ENCODE results near the gene SLC44A2. TPM values are rescaled to one million over a fixed set of nuclear protein-coding genes. Genes with fewer than 3 reads are reported as not detected.

SLC44A2 gene
- polyA plus RNA-seq, 1 donor (not counting 4 experiments of a cell fraction or from before 2014, with no cell fraction given), result 94.7 TPM

GRCh38 chr19:10611907-10612306, 13.4 kb upstream of the SLC44A2 start:
- Histone ChIP-seq H3K36me3 (ENCODE audit: control insufficient read depth in 2 of 2, extremely low read depth in 1 of 2, insufficient read depth in 2 of 2, low read length in 2 of 2) (no peaks in the 10 kb centered on the region), H2AFZ (ENCODE audit: control insufficient read depth, low read length) (no peak overlapping the region), H3K4me3 (ENCODE audit: control insufficient read depth in 2 of 3, extremely low read depth in 1 of 3, insufficient read depth in 2 of 3, low read depth in 1 of 3, low read length in 3 of 3) (no peak overlapping the region), H3K27ac (ENCODE audit: control insufficient read depth, insufficient read depth, low read length) (no peak overlapping the region), H3K4me1 (ENCODE audit: control insufficient read depth, extremely low read depth, insufficient read depth, low read length) (peaks cover 9% of the 10 kb centered on the region), H4K20me1 (ENCODE audit: control insufficient read depth, extremely low read depth, insufficient read depth, low read length) (no peaks in the 10 kb centered on the region), H3K9ac (ENCODE audit: control insufficient read depth, extremely low read depth, insufficient read depth, low read length) (no peak overlapping the region), H3K9me1 (ENCODE audit: control insufficient read depth, extremely low read depth, insufficient read depth, low read length) (no peaks in the 10 kb centered on the region), H3K4me2 (ENCODE audit: control insufficient read depth, extremely low read depth, insufficient read depth, low read depth, low read length) (no peak overlapping the region), H3K79me2 (ENCODE audit: control insufficient read depth, insufficient read depth, low read length) (no peaks in the 10 kb centered on the region), H3K9me3 (ENCODE audit: control insufficient read depth, low read depth, low read length) (no peaks in the 10 kb centered on the region), H3K27me3 (ENCODE audit: control insufficient read depth, extremely low read depth, insufficient read depth, low read length) (no peaks in the 10 kb centered on the region)
- TF ChIP-seq, protein P1, sequence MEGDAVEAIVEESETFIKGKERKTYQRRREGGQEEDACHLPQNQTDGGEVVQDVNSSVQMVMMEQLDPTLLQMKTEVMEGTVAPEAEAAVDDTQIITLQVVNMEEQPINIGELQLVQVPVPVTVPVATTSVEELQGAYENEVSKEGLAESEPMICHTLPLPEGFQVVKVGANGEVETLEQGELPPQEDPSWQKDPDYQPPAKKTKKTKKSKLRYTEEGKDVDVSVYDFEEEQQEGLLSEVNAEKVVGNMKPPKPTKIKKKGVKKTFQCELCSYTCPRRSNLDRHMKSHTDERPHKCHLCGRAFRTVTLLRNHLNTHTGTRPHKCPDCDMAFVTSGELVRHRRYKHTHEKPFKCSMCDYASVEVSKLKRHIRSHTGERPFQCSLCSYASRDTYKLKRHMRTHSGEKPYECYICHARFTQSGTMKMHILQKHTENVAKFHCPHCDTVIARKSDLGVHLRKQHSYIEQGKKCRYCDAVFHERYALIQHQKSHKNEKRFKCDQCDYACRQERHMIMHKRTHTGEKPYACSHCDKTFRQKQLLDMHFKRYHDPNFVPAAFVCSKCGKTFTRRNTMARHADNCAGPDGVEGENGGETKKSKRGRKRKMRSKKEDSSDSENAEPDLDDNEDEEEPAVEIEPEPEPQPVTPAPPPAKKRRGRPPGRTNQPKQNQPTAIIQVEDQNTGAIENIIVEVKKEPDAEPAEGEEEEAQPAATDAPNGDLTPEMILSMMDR (optimal IDR thresholded peaks at IDR 0.05 in 1 of 3, IDR thresholded peaks at IDR 0.05 in 1 of 3, conservative IDR thresholded peaks at IDR 0.05 in 1 of 3; ENCODE audit: extremely low read depth in 1 of 3, insufficient read depth in 2 of 3, low read length in 3 of 3), result no peak
- no peak for TF ChIP-seq EZH2 (IDR thresholded peaks at IDR 0.05; ENCODE audit: low read length)
- dilution Hi-C loops (cut with MboI; ENCODE audit: extremely low pct_ligation_motif_present, low sequenced_read_pairs), result no loop called here
- no peak for DNase-seq (ENCODE audit: low read depth, low spot score)
- no peak for FAIRE-seq

GRCh38 chr19:10612499-10613119, 12.7 kb upstream of the SLC44A2 start:
- Histone ChIP-seq H3K36me3 (ENCODE audit: control insufficient read depth in 2 of 2, extremely low read depth in 1 of 2, insufficient read depth in 2 of 2, low read length in 2 of 2) (no peaks in the 10 kb centered on the region), H3K79me2 (ENCODE audit: control insufficient read depth, insufficient read depth, low read length) (no peaks in the 10 kb centered on the region), H2AFZ (ENCODE audit: control insufficient read depth, low read length) (peak overlapping the region; percentile 82), H3K4me2 (ENCODE audit: control insufficient read depth, extremely low read depth, insufficient read depth, low read depth, low read length) (peak overlapping the region; percentile 22), H3K27ac (ENCODE audit: control insufficient read depth, insufficient read depth, low read length) (no peak overlapping the region), H3K27me3 (ENCODE audit: control insufficient read depth, extremely low read depth, insufficient read depth, low read length) (no peaks in the 10 kb centered on the region), H3K9me3 (ENCODE audit: control insufficient read depth, low read depth, low read length) (no peaks in the 10 kb centered on the region), H4K20me1 (ENCODE audit: control insufficient read depth, extremely low read depth, insufficient read depth, low read length) (no peaks in the 10 kb centered on the region), H3K4me1 (ENCODE audit: control insufficient read depth, extremely low read depth, insufficient read depth, low read length) (peaks cover 15% of the 10 kb centered on the region), H3K4me3 (ENCODE audit: control insufficient read depth in 2 of 3, extremely low read depth in 1 of 3, insufficient read depth in 2 of 3, low read depth in 1 of 3, low read length in 3 of 3) (no peak overlapping the region), H3K9ac (ENCODE audit: control insufficient read depth, extremely low read depth, insufficient read depth, low read length) (no peak overlapping the region), H3K9me1 (ENCODE audit: control insufficient read depth, extremely low read depth, insufficient read depth, low read length) (no peaks in the 10 kb centered on the region)
- TF ChIP-seq, protein P1 (optimal IDR thresholded peaks at IDR 0.05 in 1 of 3, IDR thresholded peaks at IDR 0.05 in 1 of 3, conservative IDR thresholded peaks at IDR 0.05 in 1 of 3; ENCODE audit: extremely low read depth in 1 of 3, insufficient read depth in 2 of 3, low read length in 3 of 3), result no peak
- TF ChIP-seq EZH2 (IDR thresholded peaks at IDR 0.05; ENCODE audit: low read length), result no peak
- dilution Hi-C loops (cut with MboI; ENCODE audit: extremely low pct_ligation_motif_present, low sequenced_read_pairs), result no loop called here
- FAIRE-seq (peak; percentile 39), DNase-seq (ENCODE audit: low read depth, low spot score) (no peak)
